Measurements from ENCODE around the gene REV3L. TPM values are rescaled to one million over a fixed set of nuclear protein-coding genes. Genes with fewer than 3 reads are reported as not detected.

The REV3L gene
- total and polyA plus RNA-seq, 8 donors = 29.3 to 68.6 (median 57.4) TPM

DNA sequence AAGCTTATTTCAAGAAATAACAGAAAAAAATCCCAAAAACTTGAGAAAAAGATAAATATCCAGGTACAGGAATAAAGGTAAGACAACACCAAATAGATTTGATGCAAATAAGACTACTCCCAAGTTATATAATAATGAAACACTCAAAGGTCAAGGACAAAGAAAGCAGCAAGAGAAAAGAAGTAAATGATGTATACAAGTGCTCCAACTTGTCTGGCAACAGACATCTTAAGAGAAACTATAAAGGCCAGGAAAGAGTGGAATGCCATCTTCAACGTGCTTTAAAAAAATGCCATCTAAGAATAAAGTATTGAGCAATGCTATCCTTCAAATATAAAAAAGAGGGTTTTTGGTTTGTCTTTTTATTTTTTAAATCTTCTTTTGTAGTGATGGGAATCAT lies 54.2 kb downstream of the REV3L start:
- no peak for ATAC-seq
- Histone ChIP-seq H3K4me1 (peaks cover 16 to 47% of the 10 kb centered on the region in 2 donors), H3K27me3 (no peaks in the 10 kb centered on the region), H3K4me3 (no peak overlapping the region), H3K36me3 (peaks cover 0 to 5% of the 10 kb centered on the region in 2 donors), H3K27ac (no peak overlapping the region), H3K9me3 (peaks cover 0 to 6% of the 10 kb centered on the region in 2 donors)
- TF ChIP-seq CTCF (IDR thresholded peaks at IDR 0.05) = no peak
- no peak for DNase-seq
- intact Hi-C loops (cut with DNase I) = no loop called here

- peak; percentile 38 for ATAC-seq
- H3K27me3 ChIP-seq = no peaks in the 10 kb centered on the region
- DNase-seq = no peak
- peak overlapping the region in 1 of 2 donors; percentile 59 for H3K27ac ChIP-seq
- TF ChIP-seq CTCF (IDR thresholded peaks at IDR 0.05) = no peak
- H3K4me3 ChIP-seq = no peak overlapping the region
- peaks cover 0 to 6% of the 10 kb centered on the region in 2 donors for H3K9me3 ChIP-seq
- intact Hi-C loops (cut with DNase I) = no loop called here
- peaks cover 0 to 5% of the 10 kb centered on the region in 2 donors for H3K36me3 ChIP-seq
- peaks cover 23 to 54% of the 10 kb centered on the region in 2 donors for H3K4me1 ChIP-seq
Measured at GRCh38 chr6:111427341-111428116, 55.5 kb downstream of the REV3L start.

DNA sequence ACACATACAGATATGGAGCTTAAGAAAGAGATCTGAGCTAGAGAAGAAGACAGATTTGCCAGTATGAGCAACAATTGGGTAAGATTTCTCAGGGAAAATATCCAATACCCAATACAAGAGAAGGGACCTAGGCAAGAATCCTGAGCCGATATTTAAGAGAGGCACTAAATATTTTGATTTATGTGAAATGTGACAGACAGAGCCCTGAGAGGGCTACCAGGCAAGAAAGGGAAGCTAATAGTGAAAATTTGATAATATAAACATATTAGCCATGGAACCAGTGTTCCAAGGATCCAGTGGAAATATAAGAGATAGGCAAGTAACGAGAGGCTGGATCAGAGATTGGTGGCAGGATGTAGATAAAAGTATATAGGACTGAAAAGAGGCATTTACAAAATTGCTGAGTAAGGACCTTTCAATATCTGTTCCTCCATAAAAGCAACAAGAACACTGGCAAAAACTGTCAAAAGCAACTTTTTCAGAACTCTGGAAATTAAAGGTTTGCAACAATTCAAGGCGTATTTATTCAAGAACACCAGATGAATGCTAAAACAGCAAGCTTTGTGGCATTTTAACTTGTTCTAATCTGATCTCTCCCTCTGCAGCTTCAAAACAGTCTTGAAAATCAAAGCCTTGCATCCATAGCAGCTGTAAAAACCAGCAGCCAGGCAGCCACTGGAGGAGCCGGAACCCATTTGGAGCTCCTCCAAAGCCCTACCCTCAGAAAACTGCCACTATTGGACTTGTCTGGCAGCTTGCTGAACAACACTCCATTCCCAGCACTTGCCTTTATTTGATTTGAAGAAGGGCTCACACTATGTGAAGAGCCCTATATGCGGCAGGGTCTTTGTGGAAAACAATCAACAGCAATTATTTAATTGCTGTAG lies 58.8 kb downstream of the REV3L start:
- intact Hi-C loops (cut with DNase I) = no loop called here
- peak overlapping the region in 1 of 2 donors; percentile 3 for H3K27ac ChIP-seq

DNA sequence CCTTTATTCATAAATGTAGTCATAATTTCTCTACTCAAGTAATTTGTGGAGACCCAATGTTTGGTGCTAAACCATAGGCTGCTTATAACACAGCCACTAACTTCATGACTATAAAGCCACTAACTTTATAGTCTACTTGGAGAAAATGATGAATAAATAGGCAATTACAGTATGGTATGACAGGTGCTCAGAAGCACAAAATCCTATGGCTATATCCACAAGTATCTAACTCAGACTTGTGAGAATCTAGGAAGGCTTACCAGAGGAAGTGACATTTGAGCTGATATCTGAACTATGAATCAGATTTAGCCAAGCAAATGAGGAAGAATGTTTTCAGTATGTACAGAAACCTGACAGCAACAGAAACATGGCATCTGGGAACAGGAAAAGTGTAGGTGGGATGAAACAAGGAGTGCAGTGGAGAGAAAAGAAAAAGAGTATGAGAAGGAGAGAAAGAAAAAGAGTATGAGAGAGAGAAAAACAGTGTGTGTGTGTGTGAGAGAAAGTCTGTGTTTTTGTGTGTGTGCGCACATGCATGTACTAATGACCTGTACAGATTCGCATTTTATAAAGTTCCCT lies 59.9 kb downstream of the REV3L start:
- H3K9me3 ChIP-seq = no peaks in the 10 kb centered on the region
- H3K36me3 ChIP-seq = no peaks in the 10 kb centered on the region
- ATAC-seq (peak; percentile 35), DNase-seq (no peak)
- no peak overlapping the region for H3K4me3 ChIP-seq
- intact Hi-C loops (cut with DNase I) = no loop called here
- H3K27ac ChIP-seq = peak overlapping the region in 1 of 2 donors; percentile 6
- peaks cover 23 to 45% of the 10 kb centered on the region in 2 donors for H3K4me1 ChIP-seq
- no peak for TF ChIP-seq CTCF (IDR thresholded peaks at IDR 0.05)
- H3K27me3 ChIP-seq = no peaks in the 10 kb centered on the region

More for the DNA sequence above, 58.8 kb downstream of the REV3L start:
- ATAC-seq (peak; percentile 82), DNase-seq (no peak)
- peaks cover 23 to 45% of the 10 kb centered on the region in 2 donors for H3K4me1 ChIP-seq
- H3K9me3 ChIP-seq = peaks cover 0 to 6% of the 10 kb centered on the region in 2 donors
- no peak for TF ChIP-seq CTCF (IDR thresholded peaks at IDR 0.05)
- H3K36me3 ChIP-seq = no peaks in the 10 kb centered on the region
- H3K27me3 ChIP-seq = no peaks in the 10 kb centered on the region
- H3K4me3 ChIP-seq = no peak overlapping the region

Measured in left lung (tissue), 10 donors.